HepG2 (cell line): Measurements from ENCODE around the gene ZNF554. TPM values are rescaled to one million over a fixed set of nuclear protein-coding genes. Genes with fewer than 3 reads are reported as not detected.

Experiments used
- ARID4A ChIP-seq: sonication (generic); formaldehyde crosslinking; IDR thresholded peaks from 2 replicates; pipeline ENCODE4 v1.5.0; 2020; ENCODE audit warnings: mild to moderate bottlenecking, missing genetic modification reagents, borderline replicate concordance
- FOXK1 ChIP-seq: sonication (generic); formaldehyde crosslinking; IDR thresholded peaks from 2 replicates; pipeline ENCODE4 v1.4.0; 2020; ENCODE audit warnings: low read depth, missing genetic modification reagents, borderline replicate concordance
- HES4 ChIP-seq: sonication (generic); formaldehyde crosslinking; IDR thresholded peaks from 2 replicates; pipeline ENCODE4 v1.9.0; 2021; ENCODE audit warnings: mild to moderate bottlenecking, missing genetic modification reagents, borderline replicate concordance
- HNF1B ChIP-seq: sonication (generic); formaldehyde crosslinking; IDR thresholded peaks from 2 replicates; pipeline ENCODE4 v1.5.1; 2020; ENCODE audit warnings: mild to moderate bottlenecking, moderate library complexity, missing genetic modification reagents
- KLF9 ChIP-seq: IDR thresholded peaks from 2 replicates; pipeline ENCODE4 v1.6.1; 2016; ENCODE audit warnings: low read depth
- MYPOP ChIP-seq: sonication (generic); formaldehyde crosslinking; IDR thresholded peaks from 2 replicates; pipeline ENCODE4 v1.8.1; 2023; ENCODE audit warnings: mild to moderate bottlenecking, moderate library complexity, missing genetic modification reagents
- PAXIP1 ChIP-seq: sonication (generic); formaldehyde crosslinking; conservative IDR thresholded peaks from 2 replicates; pipeline ENCODE4 v1.4.0; 2020; ENCODE audit warnings: mild to moderate bottlenecking, missing genetic modification reagents, moderate library complexity
- PITX1 ChIP-seq: sonication (generic); formaldehyde crosslinking; IDR thresholded peaks from 2 replicates; pipeline ENCODE4 v1.5.1; 2020; ENCODE audit warnings: mild to moderate bottlenecking, missing genetic modification reagents
- STAG1 ChIP-seq: sonication (generic); formaldehyde crosslinking; IDR thresholded peaks from 2 replicates; pipeline ENCODE4 v1.4.0; 2020; ENCODE audit warnings: missing genetic modification reagents
- TARDBP ChIP-seq: sonication (generic); formaldehyde crosslinking; IDR thresholded peaks from 2 replicates; pipeline ENCODE4 v1.8.0; 2022; ENCODE audit warnings: mild to moderate bottlenecking, missing genetic modification reagents
- THAP9 ChIP-seq: sonication (generic); formaldehyde crosslinking; IDR thresholded peaks from 2 replicates; pipeline ENCODE4; 2020; ENCODE audit warnings: missing genetic modification reagents, mild to moderate bottlenecking, borderline replicate concordance
- TOE1 ChIP-seq: sonication (generic); formaldehyde crosslinking; IDR thresholded peaks from 2 replicates; pipeline ENCODE4 v1.4.0; 2020; ENCODE audit warnings: mild to moderate bottlenecking, missing genetic modification reagents
- ZNF3 ChIP-seq: IDR thresholded peaks from 2 replicates; pipeline ENCODE4 v1.7.0; 2017; ENCODE audit warnings: inconsistent platforms
- ZNF431 ChIP-seq: sonication (generic); formaldehyde crosslinking; IDR thresholded peaks from 2 replicates; pipeline ENCODE4 v1.9.0; 2022; ENCODE audit warnings: missing genetic modification reagents, low read depth, mild to moderate bottlenecking, borderline replicate concordance
- ZNF777 ChIP-seq: sonication (generic); formaldehyde crosslinking; IDR thresholded peaks from 2 replicates; pipeline ENCODE4 v1.4.0; 2020; ENCODE audit warnings: missing genetic modification reagents
- ZNF792 ChIP-seq: IDR thresholded peaks from 2 replicates; pipeline ENCODE4 v1.6.1; 2016
- polyA plus RNA-seq, 8 experiments: library from polyadenylated mRNA; depleted of rRNA in 3 of 8; stranded (reverse) in 7 of 8; unstranded in 1 of 8; fragments of >200 nt; fragmentation: Illumina TruSeq in 4 of 8; extraction: Trizol in 4 of 8; gene quantifications; 2 replicates each; pipeline versions ENCODE4 v1.2.1 to v1.2.3, GENCODE V29; 2011 to 2016; ENCODE audit warnings: low read depth in 4 of 8, missing spikeins in 1 of 8, mixed read lengths in 1 of 8; ENCODE audit not compliant: insufficient read depth in 1 of 8
- total RNA-seq, 5 experiments: library from RNA; depleted of rRNA; stranded (reverse); fragments of >200 nt; fragmentation: Illumina TruSeq; extraction: Trizol; gene quantifications; 2 replicates each; pipeline ENCODE4 v1.2.3, GENCODE V29; 2016; ENCODE audit warnings: low read depth in 1 of 5

Gene ZNF554
- total and polyA plus RNA-seq, 2 of the 13 experiments (the other 11 are each of a cell fraction or from before 2014, with no cell fraction given), result 2.2 to 2.7 TPM

- TF ChIP-seq HNF1B (CRISPR knock-in tag), result peak; percentile 87
- peak; percentile 92; the same call in 1 of the 2 replicates for TF ChIP-seq TARDBP (CRISPR knock-in tag)
- peak; percentile 43; the same call in 1 of the 2 replicates for TF ChIP-seq THAP9 (CRISPR knock-in tag)
- TF ChIP-seq STAG1 (CRISPR knock-in tag), result peak; percentile 80
- no peak for TF ChIP-seq ZNF431 (CRISPR knock-in tag)
- TF ChIP-seq KLF9 (CRISPR knock-in tag), result no peak
- peak; percentile 52 for TF ChIP-seq PAXIP1 (CRISPR knock-in tag)
- TF ChIP-seq FOXK1, result peak; percentile 77; the same call in 1 of the 2 replicates
- TF ChIP-seq HES4 (CRISPR knock-in tag), result no peak
- TF ChIP-seq TOE1 (CRISPR knock-in tag), result no peak
- peak; percentile 83; the same call in 1 of the 2 replicates for TF ChIP-seq ARID4A
- peak; percentile 50; the same call in 1 of the 2 replicates for TF ChIP-seq PITX1 (CRISPR knock-in tag)
- peak; percentile 62; the same call in 1 of the 2 replicates for TF ChIP-seq ZNF792 (CRISPR knock-in tag)
- no peak; the same call in 1 of the 2 replicates for TF ChIP-seq MYPOP
- TF ChIP-seq ZNF3, result no peak
- peak; percentile 74 for TF ChIP-seq ZNF777
Observed at GRCh38 chr19:2819540-2820111, at the start of gene ZNF554 (continued).
